ENCODE results near the gene ASTL.

ASTL gene

GRCh38 chr2:96097951-96098823, 40.1 kb downstream of the ASTL start:
- Mint-ChIP-seq H3K9me3 (no peaks in the 10 kb centered on the region), H3K27ac (peak overlapping the region; percentile 64), H3K4me1 (no peaks in the 10 kb centered on the region), H3K36me3 (no peaks in the 10 kb centered on the region), H3K4me3 (no peak overlapping the region)
- DNase-seq (ENCODE audit: low spot score in 2 of 2): no peak
- ATAC-seq: no peak

- no peak overlapping the region for H3K4me3 Mint-ChIP-seq
- no peaks in the 10 kb centered on the region for H3K36me3 Mint-ChIP-seq
- ATAC-seq (no peak), DNase-seq (ENCODE audit: low spot score in 2 of 2) (no peak)
- no peaks in the 10 kb centered on the region for H3K4me1 Mint-ChIP-seq
- no peaks in the 10 kb centered on the region for H3K9me3 Mint-ChIP-seq
- H3K27ac Mint-ChIP-seq: peak overlapping the region; percentile 64
Observed at GRCh38 chr2:96097441-96097840, 40.9 kb downstream of the ASTL start.

- Mint-ChIP-seq H3K4me1 (no peaks in the 10 kb centered on the region), H3K27ac (no peak overlapping the region), H3K36me3 (no peaks in the 10 kb centered on the region), H3K9me3 (no peaks in the 10 kb centered on the region), H3K4me3 (no peak overlapping the region)
- DNase-seq (ENCODE audit: low spot score in 2 of 2) (no peak), ATAC-seq (no peak)
Observed at GRCh38 chr2:96095116-96095636, 43.1 kb downstream of the ASTL start.

- H3K4me1 Mint-ChIP-seq: no peaks in the 10 kb centered on the region
- no peak overlapping the region for H3K4me3 Mint-ChIP-seq
- ATAC-seq (no peak), DNase-seq (ENCODE audit: low spot score in 2 of 2) (no peak)
- H3K36me3 Mint-ChIP-seq: no peaks in the 10 kb centered on the region
- H3K9me3 Mint-ChIP-seq: no peaks in the 10 kb centered on the region
- no peak overlapping the region for H3K27ac Mint-ChIP-seq
Observed at GRCh38 chr2:96093528-96093927, 44.8 kb downstream of the ASTL start.

GRCh38 chr2:96092951-96093350, 45.4 kb downstream of the ASTL start:
- ATAC-seq: no peak
- Mint-ChIP-seq H3K27ac (no peak overlapping the region), H3K4me3 (no peak overlapping the region), H3K9me3 (no peaks in the 10 kb centered on the region), H3K4me1 (no peaks in the 10 kb centered on the region), H3K36me3 (no peaks in the 10 kb centered on the region)
- DNase-seq (ENCODE audit: low spot score in 2 of 2): no peak

- no peak overlapping the region for H3K4me3 Mint-ChIP-seq
- no peaks in the 10 kb centered on the region for H3K4me1 Mint-ChIP-seq
- no peaks in the 10 kb centered on the region for H3K36me3 Mint-ChIP-seq
- DNase-seq (ENCODE audit: low spot score in 2 of 2): no peak
- H3K27ac Mint-ChIP-seq: no peak overlapping the region
- H3K9me3 Mint-ChIP-seq: no peaks in the 10 kb centered on the region
- ATAC-seq: no peak
Observed at GRCh38 chr2:96092573-96092877, 45.8 kb downstream of the ASTL start.

- peak; percentile 18 for ATAC-seq
- no peak overlapping the region for H3K4me3 Mint-ChIP-seq
- no peak overlapping the region for H3K27ac Mint-ChIP-seq
- H3K9me3 Mint-ChIP-seq: no peaks in the 10 kb centered on the region
- DNase-seq (ENCODE audit: low spot score in 2 of 2): no peak
- H3K36me3 Mint-ChIP-seq: no peaks in the 10 kb centered on the region
- no peaks in the 10 kb centered on the region for H3K4me1 Mint-ChIP-seq
Observed at GRCh38 chr2:96091711-96092572, 46.4 kb downstream of the ASTL start.

- ATAC-seq: no peak
Observed at GRCh38 chr2:96091141-96091710, 47.1 kb downstream of the ASTL start.

GRCh38 chr2:96090196-96090926, 47.9 kb downstream of the ASTL start:
- no peak overlapping the region for H3K4me3 Mint-ChIP-seq
- DNase-seq (ENCODE audit: low spot score in 2 of 2) (no peak), ATAC-seq (no peak)
- no peaks in the 10 kb centered on the region for H3K4me1 Mint-ChIP-seq
- H3K9me3 Mint-ChIP-seq: no peaks in the 10 kb centered on the region
- no peak overlapping the region for H3K27ac Mint-ChIP-seq
- H3K36me3 Mint-ChIP-seq: no peaks in the 10 kb centered on the region

More at GRCh38 chr2:96091141-96091710, 47.1 kb downstream of the ASTL start:
- no peaks in the 10 kb centered on the region for H3K9me3 Mint-ChIP-seq
- H3K4me1 Mint-ChIP-seq: no peaks in the 10 kb centered on the region
- H3K27ac Mint-ChIP-seq: no peak overlapping the region
- no peak for DNase-seq (ENCODE audit: low spot score in 2 of 2)
- H3K4me3 Mint-ChIP-seq: no peak overlapping the region
- no peaks in the 10 kb centered on the region for H3K36me3 Mint-ChIP-seq

GRCh38 chr2:96089356-96090195, 48.7 kb downstream of the ASTL start:
- Mint-ChIP-seq H3K4me1 (no peaks in the 10 kb centered on the region), H3K36me3 (no peaks in the 10 kb centered on the region), H3K9me3 (no peaks in the 10 kb centered on the region), H3K27ac (no peak overlapping the region), H3K4me3 (no peak overlapping the region)
- no peak for DNase-seq (ENCODE audit: low spot score in 2 of 2)
- no peak for ATAC-seq

- Mint-ChIP-seq H3K4me3 (no peak overlapping the region), H3K4me1 (no peaks in the 10 kb centered on the region), H3K27ac (no peak overlapping the region), H3K36me3 (no peaks in the 10 kb centered on the region), H3K9me3 (no peaks in the 10 kb centered on the region)
- ATAC-seq (no peak), DNase-seq (ENCODE audit: low spot score in 2 of 2) (no peak)
Observed at GRCh38 chr2:96088340-96089335, 49.7 kb downstream of the ASTL start.

GRCh38 chr2:96087130-96087529, 51.2 kb downstream of the ASTL start:
- ATAC-seq: no peak
- H3K27ac Mint-ChIP-seq: no peak overlapping the region
- no peaks in the 10 kb centered on the region for H3K36me3 Mint-ChIP-seq
- H3K4me1 Mint-ChIP-seq: no peaks in the 10 kb centered on the region
- no peaks in the 10 kb centered on the region for H3K9me3 Mint-ChIP-seq
- DNase-seq (ENCODE audit: low spot score in 2 of 2): no peak
- H3K4me3 Mint-ChIP-seq: no peak overlapping the region

GRCh38 chr2:96085541-96086355, 52.6 kb downstream of the ASTL start:
- Mint-ChIP-seq H3K27ac (no peak overlapping the region), H3K36me3 (no peaks in the 10 kb centered on the region), H3K4me3 (no peak overlapping the region), H3K4me1 (no peaks in the 10 kb centered on the region), H3K9me3 (no peaks in the 10 kb centered on the region)
- ATAC-seq: no peak
- DNase-seq (ENCODE audit: low spot score in 2 of 2): no peak

Data from stimulated activated effector memory CD8-positive, alpha-beta T cell treated with anti-CD3 and anti-CD28 coated beads, Interleukin-12 subunit alpha, Interleukin-12 subunit beta, amount 100 ng/mL, for 72 hours (primary cell).